DMS153 treated with DMSO at 0.1 percent for 48 hours (cell line): ENCODE results near the gene RPS6KA2.
"Not testable (repeated sequence)": the region's sequence is repeated elsewhere in the genome, so short reads cannot be mapped to it uniquely, and the experiment has no call there.

Experiments
- DNase-seq: peaks from one replicate; lab custom pipeline; 2025; ENCODE audit not compliant: unreplicated experiment; lab: John Stamatoyannopoulos, UW

The RPS6KA2 gene

DNA sequence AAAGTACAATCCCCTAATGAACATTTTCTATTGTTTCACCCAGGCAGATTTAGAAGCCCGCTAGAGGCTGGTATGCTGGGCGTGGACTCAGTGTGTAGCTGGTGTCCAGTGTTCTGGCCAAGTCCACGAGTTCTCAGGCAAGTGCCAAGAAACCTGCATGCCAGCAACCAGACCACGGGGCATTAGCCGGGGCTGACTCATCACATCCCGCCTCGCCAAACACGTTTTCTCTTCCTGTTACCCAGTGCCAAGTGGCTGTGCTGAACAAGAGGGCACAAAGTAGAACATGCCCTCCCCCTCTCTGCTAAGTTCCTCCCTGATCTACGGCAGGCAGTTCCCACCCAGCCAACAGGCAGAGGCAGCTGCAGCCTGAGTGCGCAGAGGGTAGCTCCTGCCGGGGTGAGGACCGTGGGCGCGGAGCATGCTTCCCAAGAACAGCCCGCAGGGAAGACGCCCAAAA lies 70.2 kb downstream of the RPS6KA2 start:
- DNase-seq, result peak; percentile 80

DNA sequence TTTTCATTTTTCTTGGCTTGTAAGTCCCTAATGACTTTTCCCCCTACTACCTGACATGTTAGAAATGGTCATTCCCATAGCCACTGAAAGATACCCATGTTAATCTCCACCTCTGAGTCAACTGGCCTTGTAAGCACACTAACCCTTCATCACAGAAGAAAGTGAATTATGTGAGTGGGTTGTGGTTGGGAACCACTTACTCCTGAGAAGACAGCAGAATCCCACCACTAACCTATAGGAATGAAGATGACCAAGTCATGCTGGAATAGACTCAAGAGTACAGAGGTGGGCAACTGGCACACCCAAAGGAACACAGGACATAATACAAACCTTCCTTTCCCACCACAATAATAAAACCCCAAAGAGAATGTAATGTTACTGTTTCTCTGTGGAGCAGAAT lies 70.7 kb downstream of the RPS6KA2 start:
- DNase-seq, result no peak

DNA sequence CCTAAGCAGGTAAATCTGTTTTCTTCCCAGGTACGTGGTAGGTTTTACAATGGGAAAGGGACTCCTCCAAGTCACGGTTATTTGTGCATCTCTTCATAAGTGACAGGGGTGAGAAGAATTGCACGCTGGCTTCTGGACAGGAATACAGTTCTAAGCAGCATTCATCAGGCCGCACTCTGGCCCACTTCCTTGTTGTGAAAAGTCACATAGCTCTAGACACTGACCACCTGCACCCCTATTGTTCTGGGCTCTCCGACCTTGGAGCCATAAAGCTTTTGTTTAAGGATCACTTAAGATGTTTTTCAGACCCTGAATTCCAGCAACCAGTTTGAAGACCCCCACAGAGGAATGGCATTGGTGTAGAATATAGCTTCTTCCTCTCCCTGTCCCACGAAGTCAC lies 72.0 kb downstream of the RPS6KA2 start:
- DNase-seq, result no peak

DNA sequence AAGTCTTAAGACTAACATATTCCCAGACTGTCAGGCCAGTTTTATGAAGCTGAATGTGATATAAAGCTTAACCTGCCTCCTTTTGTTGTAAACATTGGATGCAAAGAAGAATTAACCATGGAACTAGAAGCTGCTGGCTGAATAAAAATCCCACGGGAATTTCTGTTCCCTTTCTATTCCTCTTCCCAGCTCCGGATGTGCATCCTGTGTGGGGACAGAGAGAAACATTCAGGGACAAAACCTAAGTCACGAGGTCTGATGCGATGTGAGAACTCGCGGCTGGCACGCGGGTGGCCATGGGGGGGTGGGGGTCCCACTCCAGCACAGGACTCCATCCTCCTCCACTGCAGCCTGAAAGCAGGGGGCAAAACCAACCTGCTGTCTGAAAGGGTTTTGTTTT lies 72.7 kb downstream of the RPS6KA2 start:
- DNase-seq, result no peak

DNA sequence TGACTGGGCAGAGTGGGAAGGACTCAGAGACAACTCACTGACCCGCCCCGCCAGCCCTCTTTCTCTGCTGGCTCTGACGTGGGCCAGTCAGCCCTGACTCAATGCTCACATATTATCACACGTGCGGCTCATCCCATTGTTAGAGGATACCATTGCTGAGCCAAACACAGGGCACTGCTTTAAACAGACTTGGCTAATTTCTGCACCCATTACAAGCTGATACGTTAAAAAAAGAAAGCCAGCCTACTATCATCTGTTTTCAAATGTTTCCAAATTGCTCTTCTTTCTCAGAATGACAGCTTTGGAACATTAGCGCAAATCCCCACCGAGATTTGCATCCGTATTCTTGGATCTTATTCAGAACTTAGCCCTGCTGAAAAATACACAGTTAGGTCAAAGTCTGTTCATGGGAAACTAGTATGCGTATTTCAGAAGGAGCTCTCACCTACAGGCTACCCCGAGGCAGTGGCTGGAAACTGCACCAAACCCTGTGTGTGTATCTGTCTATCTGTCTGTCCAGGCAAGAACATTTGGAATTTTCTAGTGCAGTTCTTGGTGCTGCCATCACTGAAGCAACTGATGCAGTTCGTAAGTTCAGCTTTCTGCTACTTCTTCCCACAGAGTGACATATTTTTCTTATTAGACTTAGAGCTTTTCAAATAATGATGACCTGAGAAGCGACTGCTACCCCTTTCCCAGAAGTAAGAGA lies 73.3 kb downstream of the RPS6KA2 start:
- no peak for DNase-seq

DNA sequence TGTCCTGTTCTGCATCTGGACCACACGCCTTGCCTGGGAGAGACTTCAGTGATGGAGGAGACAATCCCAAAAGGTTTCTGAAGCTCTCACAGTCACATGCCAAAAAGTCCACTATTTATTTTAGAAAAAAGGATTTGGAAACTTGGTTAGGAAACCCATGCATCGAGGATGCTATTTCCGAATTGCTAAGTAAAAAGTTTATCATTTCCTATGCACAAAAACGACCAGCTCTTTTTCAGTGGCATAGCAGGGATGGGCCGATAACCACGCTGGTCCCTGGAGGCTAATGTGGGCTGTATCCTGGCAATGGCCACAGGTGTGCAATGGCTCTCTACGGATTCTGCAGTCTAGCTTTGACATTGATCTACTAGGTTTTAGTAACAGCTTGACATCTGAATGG lies 74.5 kb downstream of the RPS6KA2 start:
- DNase-seq, result no peak

DNA sequence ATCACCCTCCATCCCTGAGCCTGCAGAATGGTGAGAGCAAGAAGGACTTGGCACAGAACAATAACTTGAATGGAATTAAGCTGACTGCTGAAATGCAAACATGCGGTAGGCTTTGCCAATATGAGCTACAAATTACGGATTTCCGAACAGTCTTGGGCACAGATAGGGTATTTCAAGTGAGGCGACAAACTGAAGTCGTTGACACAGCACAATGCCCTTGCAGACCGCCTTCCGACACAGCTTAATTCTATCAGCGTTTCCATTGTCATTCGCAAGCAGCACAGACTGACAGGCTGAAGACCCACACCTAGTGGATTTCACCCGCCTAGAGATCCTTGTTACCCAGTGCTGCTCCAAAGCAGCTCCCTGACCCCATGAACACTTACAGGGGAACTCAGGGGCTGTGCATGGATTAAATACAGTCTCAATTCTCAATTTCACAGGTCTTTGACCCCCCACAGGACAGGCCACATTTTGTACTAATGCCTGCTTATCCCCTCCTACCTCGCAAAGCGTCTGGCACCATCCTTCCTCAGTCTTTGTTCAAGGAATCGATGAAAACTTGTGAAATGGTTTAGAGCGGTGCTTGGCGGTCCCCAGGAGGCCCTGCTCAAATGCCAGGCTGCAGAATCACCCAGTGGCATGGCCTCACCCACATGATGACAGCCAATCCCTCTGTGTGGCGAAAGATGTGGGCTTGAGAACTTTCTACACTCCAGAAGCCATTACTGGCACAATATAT lies 75.1 kb downstream of the RPS6KA2 start:
- DNase-seq, result no peak

DNA sequence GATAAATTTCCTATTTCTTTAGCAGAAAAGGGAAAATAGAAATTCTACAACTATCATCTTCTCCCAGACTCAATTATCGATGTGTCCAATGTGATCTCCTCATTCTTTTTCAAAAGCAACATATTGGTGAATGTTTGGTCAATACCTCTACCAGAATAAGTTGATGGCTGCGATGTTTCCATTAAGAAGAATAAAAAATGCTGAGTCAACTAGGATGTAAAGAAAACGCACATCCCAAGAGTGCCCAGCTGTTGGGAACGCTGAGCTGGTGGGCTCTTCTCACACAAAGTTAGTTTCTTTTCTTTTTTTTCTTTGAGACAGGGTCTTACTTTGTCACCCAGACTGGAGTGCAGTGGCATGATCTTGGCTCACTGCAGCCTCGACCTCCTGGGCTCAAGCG lies 80.4 kb downstream of the RPS6KA2 start:
- no peak for DNase-seq

DNA sequence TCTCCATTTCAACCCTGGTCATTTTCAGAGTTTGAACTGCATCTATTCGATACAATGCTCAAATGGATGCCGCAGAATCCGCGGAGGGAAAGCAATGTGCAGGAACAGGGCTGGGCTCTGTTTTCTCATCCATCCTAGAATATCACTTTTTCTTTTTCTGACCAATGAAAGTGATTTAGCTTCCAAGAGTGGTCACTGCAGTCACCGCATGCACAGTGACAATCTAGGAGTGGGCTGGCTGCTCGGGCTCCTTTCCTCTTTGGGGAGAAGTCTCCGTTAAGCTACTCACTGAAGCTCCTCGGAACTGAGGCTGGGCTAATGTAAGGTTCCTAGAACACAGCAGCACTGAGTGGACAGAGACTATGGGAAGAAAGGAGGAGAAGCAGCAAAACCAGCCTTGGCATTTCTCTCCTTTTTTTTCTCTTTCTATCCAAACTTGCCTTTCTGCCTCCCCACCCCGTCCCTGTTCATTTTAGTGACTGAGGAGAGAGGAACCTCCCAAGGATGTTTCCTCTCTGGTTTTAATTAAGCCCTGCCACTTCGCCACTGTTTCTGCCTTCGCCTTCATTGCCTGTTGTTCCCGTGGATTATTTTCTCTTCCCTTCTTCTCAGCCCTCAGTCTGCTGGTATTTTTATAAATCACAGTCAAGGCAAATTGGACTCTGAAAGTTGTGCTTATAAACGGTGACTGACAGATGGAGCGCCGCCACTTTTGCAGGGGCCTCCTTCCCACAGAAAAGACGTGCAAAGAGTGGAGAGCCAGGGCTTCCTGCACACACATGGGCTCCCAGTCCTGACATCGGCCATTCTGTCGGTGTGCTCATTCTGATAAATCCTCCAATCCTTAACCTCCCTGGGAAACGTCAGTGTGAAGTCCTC lies 81.7 kb downstream of the RPS6KA2 start:
- DNase-seq, result no peak

DNA sequence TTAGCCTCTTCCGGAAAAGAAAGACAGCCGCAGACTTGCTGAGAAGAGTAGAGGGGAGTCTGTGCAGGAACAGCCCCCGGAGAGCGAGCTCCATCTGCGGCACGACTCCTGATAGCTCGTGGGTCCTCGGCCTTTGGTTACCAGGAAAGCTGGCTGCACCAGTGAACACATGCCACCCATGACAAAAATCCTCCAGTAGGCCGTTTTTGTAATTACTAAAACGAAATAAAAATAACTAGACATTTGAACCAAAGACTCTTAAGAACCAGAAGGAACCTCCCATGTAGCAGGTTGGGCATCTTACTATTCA lies 82.8 kb downstream of the RPS6KA2 start:
- no peak for DNase-seq

DNA sequence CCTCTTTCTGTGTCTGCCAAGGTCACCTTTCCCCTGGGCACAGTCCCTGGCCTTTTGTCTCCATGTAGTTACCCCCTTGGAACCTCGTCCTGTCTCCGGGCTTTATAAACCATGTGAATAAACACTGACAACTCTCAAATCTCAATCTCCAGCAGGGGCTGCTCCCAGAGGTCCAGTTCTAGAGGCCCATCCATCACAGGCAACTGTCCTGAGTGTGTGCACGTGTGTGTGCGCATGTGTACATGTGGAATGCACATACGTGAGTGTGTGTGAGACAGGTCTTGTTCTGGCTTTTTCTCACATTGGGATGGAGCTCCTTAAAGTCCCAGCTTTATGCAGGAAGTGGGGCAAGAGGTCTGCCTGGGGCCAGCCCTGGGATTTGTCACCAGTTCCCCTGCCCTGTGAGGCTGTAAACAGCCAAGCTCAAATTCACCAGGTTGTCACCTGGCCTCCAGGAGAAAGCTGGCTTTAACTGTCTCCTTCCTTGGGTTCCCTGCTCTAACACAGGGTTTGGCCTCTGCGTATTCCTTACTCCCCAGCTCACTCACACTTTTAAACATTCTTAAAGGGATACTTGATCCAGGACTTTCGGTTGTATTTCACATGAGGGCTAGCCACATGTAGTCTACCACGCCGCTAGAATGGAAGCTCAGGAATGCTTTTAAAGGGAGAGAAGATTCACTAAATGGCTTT lies 83.3 kb downstream of the RPS6KA2 start:
- no peak for DNase-seq

DNA sequence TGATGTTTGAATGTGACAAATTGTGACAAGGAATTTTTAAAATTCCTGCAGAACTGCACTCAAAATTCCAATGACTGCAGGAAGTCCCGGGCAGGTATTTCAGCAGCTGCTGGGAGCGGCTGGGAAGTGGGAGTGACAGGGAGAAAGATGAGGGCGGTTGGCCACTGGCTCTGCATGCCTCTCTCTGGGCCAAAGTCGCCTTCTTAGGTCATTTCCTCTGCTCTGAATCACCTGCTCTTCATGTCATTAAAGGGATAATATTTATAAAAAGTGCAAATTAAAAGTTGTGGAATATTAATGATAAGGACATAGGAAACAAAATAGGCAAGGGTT lies 84.5 kb downstream of the RPS6KA2 start:
- no peak for DNase-seq

DNA sequence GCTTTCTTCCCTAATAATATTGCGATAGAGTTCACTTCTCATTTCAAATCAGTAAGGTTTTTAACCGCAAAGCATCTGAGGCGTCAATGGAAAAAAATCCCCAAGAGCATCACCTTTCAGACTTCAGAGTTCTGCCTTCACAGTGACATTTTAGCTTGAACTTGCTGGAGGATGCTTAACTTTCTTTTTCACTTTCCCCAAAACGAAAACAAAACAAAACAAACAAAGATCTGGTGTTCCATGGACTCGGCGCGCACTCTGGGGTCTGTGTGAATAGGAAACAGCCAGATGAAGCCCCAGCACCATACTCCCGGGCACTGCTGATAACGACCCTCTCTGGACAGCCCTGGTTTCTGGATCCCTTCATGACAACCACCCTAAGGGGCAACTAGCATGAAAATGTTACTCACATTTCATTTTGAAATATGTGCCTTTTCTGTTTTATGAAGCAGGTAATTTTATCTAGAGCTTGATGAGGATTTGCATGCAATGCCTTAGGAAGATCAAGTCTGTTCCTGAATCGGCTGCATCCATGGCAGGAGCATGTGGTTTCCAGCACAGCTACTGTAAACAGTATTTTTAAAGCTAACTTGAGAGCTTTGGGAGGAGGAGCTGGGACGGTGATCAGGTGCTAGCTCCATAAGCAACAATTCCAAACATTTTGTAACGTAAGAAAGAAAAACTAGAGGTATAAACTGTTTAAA lies 85.0 kb downstream of the RPS6KA2 start:
- no peak for DNase-seq

DNA sequence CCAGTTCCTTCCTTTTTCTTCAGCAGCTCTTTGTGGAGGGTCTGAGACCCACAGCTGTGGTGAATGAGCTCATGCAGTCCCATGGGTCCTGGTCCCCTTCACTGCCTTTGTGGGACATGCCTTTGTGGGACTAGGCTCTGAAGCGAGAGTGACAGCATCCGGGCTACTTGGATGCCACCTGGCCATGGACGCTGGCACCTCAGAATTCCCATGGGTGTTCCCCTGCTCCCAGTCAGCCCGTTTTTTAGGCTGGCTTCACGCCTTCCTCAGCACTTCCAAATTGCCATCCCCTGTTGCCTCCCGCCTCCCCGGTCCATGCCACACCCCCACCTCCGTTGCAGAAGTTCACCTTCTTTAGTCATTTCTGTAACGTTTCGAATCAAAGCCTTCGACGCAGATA lies 85.7 kb downstream of the RPS6KA2 start:
- DNase-seq, result no peak

DNA sequence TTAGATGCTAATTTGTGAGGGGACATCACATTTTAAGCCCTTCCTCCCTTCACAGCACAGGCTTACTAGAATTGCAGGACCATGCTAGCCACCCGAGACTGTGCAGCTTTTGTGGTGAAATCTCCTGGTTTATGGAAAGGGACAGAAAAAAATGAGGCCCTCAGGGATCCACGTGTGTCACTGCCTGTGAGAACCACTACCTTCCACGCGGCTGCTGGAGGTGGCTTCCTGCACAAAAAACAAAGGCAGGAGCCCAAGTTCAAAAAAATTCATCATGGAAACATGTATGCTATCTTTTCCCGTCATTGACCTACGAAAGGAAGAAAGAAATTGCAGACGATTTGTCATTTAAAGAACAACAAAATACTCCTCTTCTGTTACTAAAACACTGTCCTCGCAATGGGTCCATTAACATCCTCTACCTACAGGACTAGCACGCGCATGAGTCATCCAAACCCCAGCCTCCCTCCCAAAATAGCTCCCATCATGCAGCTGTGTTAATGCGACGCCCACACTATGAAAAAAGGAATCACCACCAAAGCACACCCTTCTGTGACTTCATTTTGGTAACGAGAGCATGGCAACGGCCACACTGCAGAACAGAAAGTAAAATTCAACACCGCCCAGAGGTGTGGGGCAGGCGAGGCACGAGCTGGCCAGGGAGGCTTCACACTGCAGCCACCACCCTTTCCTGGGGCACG lies 86.3 kb downstream of the RPS6KA2 start:
- no peak for DNase-seq

DNA sequence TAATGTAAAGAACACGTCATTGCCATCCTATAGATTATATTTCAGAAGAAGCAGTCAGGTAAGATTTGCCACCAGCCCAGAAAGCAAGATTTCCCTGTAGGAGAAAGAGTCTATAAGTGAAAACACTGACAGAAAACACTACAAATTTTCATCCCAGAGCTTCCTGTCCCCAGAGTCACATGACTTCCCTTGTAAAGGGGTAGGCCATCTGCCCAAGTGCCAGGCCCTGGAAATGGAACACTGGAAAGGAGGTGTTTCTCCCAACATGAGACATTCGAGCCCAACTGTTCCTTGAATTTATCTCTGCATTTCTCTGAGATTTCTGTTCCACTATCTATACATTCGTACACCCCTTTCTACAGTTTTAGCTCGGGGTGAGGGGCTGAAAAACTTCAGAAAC lies 87.5 kb downstream of the RPS6KA2 start:
- DNase-seq, result no peak

DNA sequence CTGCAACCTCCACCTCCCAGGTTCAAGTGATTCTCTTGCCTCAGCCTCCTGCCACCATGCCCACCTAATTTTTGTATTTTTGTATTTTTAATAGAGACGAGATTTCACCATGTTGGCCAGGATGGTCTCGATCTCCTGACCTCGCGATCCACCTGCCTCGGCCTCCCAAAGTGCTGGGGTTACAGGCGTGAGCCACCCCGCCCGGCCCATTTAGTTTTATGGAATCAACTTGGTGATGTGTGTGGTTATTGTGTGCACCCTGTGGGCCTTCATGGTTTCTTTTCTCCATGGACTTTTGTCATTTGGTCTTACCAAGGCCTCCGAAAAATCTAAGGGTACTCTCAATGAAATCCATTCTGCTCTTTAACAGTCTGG lies 88.1 kb downstream of the RPS6KA2 start:
- DNase-seq, result not testable (repeated sequence)

DNA sequence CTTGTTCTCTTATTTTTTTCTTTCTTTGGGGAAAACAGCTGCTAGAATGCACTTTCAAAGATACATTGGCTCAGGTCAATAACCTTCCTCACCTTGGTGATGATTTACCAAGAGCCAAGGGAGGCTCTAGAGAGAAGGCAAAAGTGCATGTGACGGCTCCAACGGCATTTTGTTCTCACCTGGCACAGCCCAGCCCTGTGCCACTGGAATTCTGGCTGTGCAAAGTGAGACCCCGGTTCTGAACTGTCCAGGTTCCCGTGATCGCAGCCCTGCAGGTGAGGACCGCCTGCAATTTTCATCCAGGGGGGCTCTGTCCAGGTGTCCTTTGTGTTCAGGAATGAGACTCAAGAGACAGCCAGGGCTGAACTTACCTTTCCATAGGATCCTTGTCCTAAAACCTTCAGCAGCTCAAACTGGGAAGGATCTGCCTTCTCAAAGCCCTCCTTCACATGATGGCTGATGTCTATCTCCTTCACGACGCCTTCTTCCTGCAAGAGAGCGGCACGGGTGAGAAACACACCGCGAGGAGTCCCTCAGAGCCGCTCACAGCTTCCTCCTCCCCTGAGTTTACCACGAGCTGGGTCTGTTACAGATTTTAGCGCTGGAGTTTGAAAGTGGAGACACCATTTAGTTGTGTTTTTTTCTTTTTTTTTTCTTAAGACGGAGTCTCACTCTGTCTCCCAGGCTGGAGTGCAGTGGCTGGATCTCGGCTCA lies 88.6 kb downstream of the RPS6KA2 start:
- DNase-seq, result no peak

DNA sequence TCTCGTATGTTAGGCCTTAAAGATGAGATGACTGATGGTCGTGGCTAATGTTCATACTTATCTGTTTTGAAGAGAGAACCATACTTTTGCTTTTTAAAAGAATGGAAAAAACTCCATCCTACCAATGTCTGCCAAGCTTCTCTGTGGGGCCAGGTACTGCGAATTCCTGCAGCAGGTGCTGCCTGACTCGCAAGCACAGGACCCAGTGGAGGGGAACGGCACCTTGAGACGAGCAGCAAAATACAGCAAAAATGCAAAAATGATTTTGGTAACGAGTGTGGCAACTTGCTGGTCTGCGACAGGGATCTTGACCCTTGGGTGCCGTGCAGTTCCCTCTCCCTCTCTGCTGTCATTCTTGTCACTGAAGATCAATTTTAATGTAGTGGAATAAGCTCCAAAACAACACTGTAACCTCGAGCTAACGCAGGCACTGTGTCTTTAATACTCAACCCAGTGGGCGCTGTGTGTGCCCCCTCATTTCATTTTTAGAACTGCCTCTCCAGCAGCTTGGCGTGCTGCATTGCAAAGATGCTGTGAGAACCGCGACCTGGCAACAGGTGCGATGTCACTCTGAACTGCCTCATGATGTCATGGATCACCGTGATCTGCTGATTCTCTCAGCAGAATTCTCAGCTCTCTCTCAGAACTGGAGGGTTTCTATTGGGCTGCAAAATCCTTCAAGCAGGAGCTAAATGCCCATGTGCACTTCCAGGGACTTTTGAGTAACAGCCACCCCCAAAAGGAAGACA lies 92.2 kb downstream of the RPS6KA2 start:
- no peak for DNase-seq
